ENCODE results near the gene TMEM150A. TPM values are rescaled to one million over a fixed set of nuclear protein-coding genes. Genes with fewer than 3 reads are reported as not detected.

TMEM150A gene
- total RNA-seq, 4 donors from 2014 or later, result 8.9 to 25.2 (median 21.9) TPM

DNA sequence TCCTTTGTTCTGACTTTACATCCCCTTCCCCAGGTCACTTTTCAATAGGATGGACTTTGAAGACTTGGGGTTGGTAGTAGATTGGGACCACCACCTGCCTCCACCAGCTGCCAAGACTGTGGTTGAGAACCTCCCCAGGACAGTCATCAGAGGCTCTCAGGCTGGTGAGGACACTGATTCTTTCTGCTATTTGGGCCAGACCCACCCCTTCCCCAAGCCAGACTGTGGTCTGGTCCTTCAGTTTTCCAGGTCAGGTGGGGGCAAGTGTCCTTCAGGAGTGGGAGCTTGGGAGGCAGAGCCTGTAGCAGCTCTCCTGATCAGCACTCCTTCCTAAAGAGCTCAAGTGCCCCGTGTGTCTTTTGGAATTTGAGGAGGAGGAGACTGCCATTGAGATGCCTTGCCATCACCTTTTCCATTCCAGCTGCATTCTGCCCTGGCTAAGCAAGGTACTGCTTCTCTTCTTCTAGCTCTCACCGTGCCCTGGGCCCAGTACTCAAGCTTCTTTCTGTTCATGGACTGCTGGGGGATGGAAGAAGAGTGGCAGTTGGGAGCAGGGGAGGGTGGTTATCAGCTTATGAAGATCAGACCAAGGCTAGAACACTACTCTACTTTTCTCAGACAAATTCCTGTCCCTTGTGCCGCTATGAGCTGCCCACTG lies 5.9 kb downstream of the TMEM150A start:
- Histone ChIP-seq H3K27ac (peak overlapping the region in 2 of 3 donors; percentile 95), H3K9me3 (no peaks in the 10 kb centered on the region), H3K4me1 (peaks cover 22 to 40% of the 10 kb centered on the region in 2 donors), H3K36me3 (peaks cover 6 to 12% of the 10 kb centered on the region in 2 donors), H3K27me3 (no peaks in the 10 kb centered on the region), H3K4me3 (replicated peaks in 1 of 3) (peak overlapping the region in 2 of 3 donors; percentile 61 to 72)
- TF ChIP-seq, protein P1, sequence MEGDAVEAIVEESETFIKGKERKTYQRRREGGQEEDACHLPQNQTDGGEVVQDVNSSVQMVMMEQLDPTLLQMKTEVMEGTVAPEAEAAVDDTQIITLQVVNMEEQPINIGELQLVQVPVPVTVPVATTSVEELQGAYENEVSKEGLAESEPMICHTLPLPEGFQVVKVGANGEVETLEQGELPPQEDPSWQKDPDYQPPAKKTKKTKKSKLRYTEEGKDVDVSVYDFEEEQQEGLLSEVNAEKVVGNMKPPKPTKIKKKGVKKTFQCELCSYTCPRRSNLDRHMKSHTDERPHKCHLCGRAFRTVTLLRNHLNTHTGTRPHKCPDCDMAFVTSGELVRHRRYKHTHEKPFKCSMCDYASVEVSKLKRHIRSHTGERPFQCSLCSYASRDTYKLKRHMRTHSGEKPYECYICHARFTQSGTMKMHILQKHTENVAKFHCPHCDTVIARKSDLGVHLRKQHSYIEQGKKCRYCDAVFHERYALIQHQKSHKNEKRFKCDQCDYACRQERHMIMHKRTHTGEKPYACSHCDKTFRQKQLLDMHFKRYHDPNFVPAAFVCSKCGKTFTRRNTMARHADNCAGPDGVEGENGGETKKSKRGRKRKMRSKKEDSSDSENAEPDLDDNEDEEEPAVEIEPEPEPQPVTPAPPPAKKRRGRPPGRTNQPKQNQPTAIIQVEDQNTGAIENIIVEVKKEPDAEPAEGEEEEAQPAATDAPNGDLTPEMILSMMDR (IDR thresholded peaks at IDR 0.05), result no peak
- no peak for TF ChIP-seq POLR2A (IDR thresholded peaks at IDR 0.05)
- intact Hi-C loops (cut with DNase I), result no loop called here
- no peak for DNase-seq
- 54 to 62% methylated on average over 2 to 3 of the region's 3 CpGs for WGBS, 2 donors

DNA sequence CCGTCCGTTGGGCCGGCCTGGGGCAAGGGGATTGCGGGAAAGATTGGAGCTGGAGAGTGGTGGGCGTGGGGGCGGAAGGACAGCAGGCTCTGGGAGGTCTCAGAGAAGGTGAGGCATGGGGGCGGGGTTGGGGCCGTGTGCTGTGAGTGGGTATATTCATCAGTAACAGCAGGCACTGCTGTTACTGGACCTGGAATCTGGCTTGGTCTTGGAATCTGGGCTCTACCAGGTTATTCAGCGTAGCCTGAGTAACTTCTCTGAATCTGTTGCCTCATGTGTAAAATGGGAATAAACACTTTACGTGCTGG lies 6.5 kb downstream of the TMEM150A start:
- H3K4me1 ChIP-seq, result peaks cover 24 to 40% of the 10 kb centered on the region in 2 donors
- H3K4me3 ChIP-seq (replicated peaks in 1 of 3), result peak overlapping the region; percentile 61 to 72 (median 62)
- WGBS, 2 donors, result 1 to 3% methylated on average over 10 of the region's 10 CpGs
- intact Hi-C loops (cut with DNase I), result no loop called here
- no peaks in the 10 kb centered on the region for H3K9me3 ChIP-seq
- TF ChIP-seq, protein P1 (IDR thresholded peaks at IDR 0.05), result no peak
- no peak for TF ChIP-seq POLR2A (IDR thresholded peaks at IDR 0.05)
- no peak for DNase-seq
- H3K36me3 ChIP-seq, result peaks cover 6 to 12% of the 10 kb centered on the region in 2 donors
- no peaks in the 10 kb centered on the region for H3K27me3 ChIP-seq
- peak overlapping the region; percentile 36 to 95 (median 95) for H3K27ac ChIP-seq

DNA sequence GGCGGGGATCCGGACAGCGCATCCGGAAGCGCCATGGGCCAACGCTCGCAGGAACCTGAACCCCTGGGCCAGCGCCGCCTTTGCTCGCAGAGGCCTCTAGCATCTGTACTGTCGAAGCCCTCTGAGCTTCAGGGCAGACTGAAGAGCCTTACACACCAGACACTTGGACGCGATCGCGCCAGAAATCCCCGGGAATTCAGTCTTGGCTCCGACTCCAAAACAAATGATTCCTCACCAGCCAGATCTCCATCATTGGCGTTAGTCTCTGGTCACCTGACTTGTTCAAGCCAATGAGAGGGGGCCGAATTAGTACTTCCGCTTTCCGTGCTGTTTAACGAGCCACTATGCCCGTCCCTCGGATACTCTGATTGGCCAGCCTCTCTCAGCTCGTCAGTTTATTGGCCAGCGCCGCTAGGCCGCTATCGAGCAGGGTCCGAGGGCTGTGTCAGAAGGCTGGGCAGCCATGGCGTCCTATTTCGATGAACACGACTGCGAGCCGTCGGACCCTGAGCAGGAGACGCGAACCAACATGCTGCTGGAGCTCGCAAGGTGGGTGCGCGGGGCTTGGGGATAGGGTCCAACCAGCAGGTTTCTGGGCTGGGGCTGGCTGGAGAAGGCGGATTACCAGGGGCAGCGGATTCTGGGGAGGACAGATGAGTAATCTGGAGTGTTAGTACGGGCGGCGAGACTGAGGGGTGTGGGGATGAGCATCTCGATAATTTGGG lies 7.0 kb downstream of the TMEM150A start, which contains the start of gene RNF181:
TSS of gene RNF181 (plus strand) at position 445 of the 725 bp plus-strand sequence. CDS start at position 464, 19 bp downstream.
- Histone ChIP-seq H3K4me3 (replicated peaks in 1 of 3) (peak within 1 kb of the TSS; percentile 61 to 72 (median 62)), H3K27me3 (no peaks in the 10 kb centered on the region), H3K4me1 (peaks cover 29 to 40% of the 10 kb centered on the region in 2 donors), H3K27ac (peak within 1 kb of the TSS; percentile 84 to 95 (median 95)), H3K36me3 (peaks cover 6 to 12% of the 10 kb centered on the region in 2 donors), H3K9me3 (no peaks in the 10 kb centered on the region)
- 0% methylated on average over 14 to 38 of the region's 47 CpGs for WGBS, 2 donors
- TF ChIP-seq POLR2A (IDR thresholded peaks at IDR 0.05), result peak; percentile 23 to 86
- TF ChIP-seq, protein P1 (IDR thresholded peaks at IDR 0.05), result no peak
- intact Hi-C loops (cut with DNase I), result no loop called here
- peak; percentile 96 to 97 for DNase-seq

DNA sequence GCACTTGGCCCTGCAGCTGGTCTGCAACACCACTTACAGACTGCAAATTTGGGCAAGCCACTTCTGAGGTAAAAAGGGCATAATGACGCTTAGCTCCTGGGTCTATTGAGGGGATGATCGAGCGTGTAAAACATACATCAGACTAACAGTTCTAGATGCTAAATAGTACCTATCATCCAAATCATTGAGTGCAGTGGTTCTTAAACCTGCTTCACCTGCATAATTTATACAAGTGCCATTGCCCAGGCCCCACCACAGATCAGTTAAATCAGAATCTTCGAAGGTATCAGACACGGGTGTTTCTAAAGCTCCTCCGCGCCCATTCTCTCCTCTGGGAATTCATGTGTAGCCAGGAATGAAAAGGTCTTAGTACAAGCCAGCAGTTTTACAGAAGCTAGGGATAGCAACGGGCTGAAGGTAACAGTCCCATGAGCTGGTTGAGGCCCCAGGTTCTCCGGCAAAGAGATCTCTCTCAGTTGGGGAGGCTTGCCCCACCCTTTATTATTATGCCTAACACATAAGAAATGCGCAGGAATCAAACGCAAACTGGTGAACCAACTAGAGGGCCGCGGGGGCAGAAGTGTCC lies 7.7 kb downstream of the TMEM150A start:
- Histone ChIP-seq H3K36me3 (peaks cover 6 to 12% of the 10 kb centered on the region in 2 donors), H3K4me1 (peaks cover 36 to 46% of the 10 kb centered on the region in 2 donors), H3K9me3 (no peaks in the 10 kb centered on the region), H3K27me3 (no peaks in the 10 kb centered on the region), H3K27ac (peak overlapping the region; percentile 84 to 95 (median 95)), H3K4me3 (replicated peaks in 1 of 3) (peak overlapping the region in 2 of 3 donors; percentile 12 to 61)
- WGBS, 2 donors, result 4 to 13% methylated on average over 13 of the region's 13 CpGs
- intact Hi-C loops (cut with DNase I), result no loop called here
- DNase-seq, result peak; percentile 33 to 45
- TF ChIP-seq, protein P1 (IDR thresholded peaks at IDR 0.05), result no peak
- TF ChIP-seq POLR2A (IDR thresholded peaks at IDR 0.05), result no peak
